Mesodermal cell (in vitro differentiated cells): ENCODE results near the gene HINFP.

ENCODE experiments used
- H3K27ac ChIP-seq: 2 replicates; pipeline ENCODE4 v1.7.0; 2013; ENCODE audit warnings: mild to moderate bottlenecking, low read depth, low read length, moderate library complexity; ENCODE audit not compliant: severe bottlenecking
- H3K36me3 ChIP-seq: 2 replicates; pipeline ENCODE4 v1.7.1; 2013; ENCODE audit warnings: mild to moderate bottlenecking, low read length, moderate library complexity; ENCODE audit not compliant: control insufficient read depth, insufficient read depth
- H3K4me1 ChIP-seq: one replicate; pipeline ENCODE4 v1.7.1; 2013; ENCODE audit warnings: mild to moderate bottlenecking, low read length; ENCODE audit not compliant: insufficient read depth, control insufficient read depth, poor library complexity, severe bottlenecking
- H3K4me3 ChIP-seq: 2 replicates; pipeline ENCODE4 v1.7.0; 2013; ENCODE audit warnings: low read length, control low read depth, mild to moderate bottlenecking; ENCODE audit not compliant: insufficient read depth, poor library complexity, severe bottlenecking; ENCODE audit errors: extremely low read depth
- H3K9me3 ChIP-seq: 2 replicates; pipeline ENCODE4 v1.7.1; 2013; ENCODE audit warnings: mild to moderate bottlenecking, low read length, moderate library complexity; ENCODE audit not compliant: control insufficient read depth
- WGBS, 2 experiments: methylation state at CpG; one replicate each; pipeline ENCODE4 v1.1.5; 2013; ENCODE audit warnings: missing lambda C conversion rate in 2 of 2; ENCODE audit not compliant: insufficient coverage in 2 of 2; 5-methylcytosine and 5-hydroxymethylcytosine counted together

The HINFP gene

GRCh38 chr11:119149018-119149785 lies 27.8 kb downstream of the HINFP start, which contains the start of gene ABCG4:
TSS of gene ABCG4 (plus strand) at chr11:119149052. CDS start at chr11:119149966, 914 bp downstream.
- no peak within 1 kb of the TSS for H3K27ac ChIP-seq
- H3K4me1 ChIP-seq = no peaks in the 10 kb centered on the region
- no peaks in the 10 kb centered on the region for H3K9me3 ChIP-seq

GRCh38 chr11:119149786-119150275 lies 28.5 kb downstream of the HINFP start:
- Histone ChIP-seq H3K27ac (no peak overlapping the region), H3K4me3 (peak overlapping the region; percentile 49), H3K36me3 (no peaks in the 10 kb centered on the region), H3K4me1 (no peaks in the 10 kb centered on the region), H3K9me3 (no peaks in the 10 kb centered on the region)
- 5 to 7% methylated on average over 23 to 24 of the region's 33 CpGs for WGBS, 2 experiments

More at GRCh38 chr11:119149018-119149785, 27.8 kb downstream of the HINFP start, which contains the start of gene ABCG4:
- Histone ChIP-seq H3K36me3 (no peaks in the 10 kb centered on the region), H3K4me3 (peak within 1 kb of the TSS; percentile 49)
- 0% methylated on average over 30 to 54 of the region's 73 CpGs for WGBS, 2 experiments

DNA sequence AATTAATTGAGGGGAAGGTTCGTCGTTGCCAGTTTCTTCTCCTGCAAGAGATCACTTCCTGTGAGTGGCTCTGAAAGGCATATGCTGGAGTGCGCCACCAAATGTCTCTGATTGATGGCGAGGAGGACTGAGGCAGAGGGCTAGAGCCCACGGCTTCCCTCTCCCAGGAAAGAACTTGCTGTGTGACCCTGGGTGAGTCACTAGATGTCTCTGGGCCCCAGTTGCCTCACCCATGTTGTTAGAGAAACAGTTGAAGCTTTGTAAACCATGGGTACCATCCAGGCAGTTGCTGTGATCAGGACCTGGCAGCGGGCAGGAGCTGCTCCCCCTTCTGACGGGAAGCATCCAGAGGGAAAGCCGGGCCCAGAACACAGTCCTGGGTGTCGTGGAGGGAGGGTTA lies 30.7 kb downstream of the HINFP start:
- H3K4me1 ChIP-seq = no peaks in the 10 kb centered on the region
- WGBS, 2 experiments = 85 to 86% methylated on average over 5 to 8 of the region's 9 CpGs
- no peaks in the 10 kb centered on the region for H3K36me3 ChIP-seq
- H3K27ac ChIP-seq = no peak overlapping the region
- H3K4me3 ChIP-seq = no peak overlapping the region
- H3K9me3 ChIP-seq = no peaks in the 10 kb centered on the region

- Histone ChIP-seq H3K4me3 (no peak overlapping the region), H3K36me3 (no peaks in the 10 kb centered on the region), H3K27ac (no peak overlapping the region), H3K4me1 (no peaks in the 10 kb centered on the region), H3K9me3 (no peaks in the 10 kb centered on the region)
- WGBS, 2 experiments = 70 to 96% methylated on average over 2 to 4 of the region's 4 CpGs
Measured at GRCh38 chr11:119152604-119153003, 31.2 kb downstream of the HINFP start.

- Histone ChIP-seq H3K27ac (no peak overlapping the region), H3K36me3 (no peaks in the 10 kb centered on the region), H3K4me3 (no peak overlapping the region), H3K9me3 (no peaks in the 10 kb centered on the region), H3K4me1 (no peaks in the 10 kb centered on the region)
- 79 to 93% methylated on average over 5 of the region's 9 CpGs for WGBS, 2 experiments
Measured at GRCh38 chr11:119153049-119153818, 31.9 kb downstream of the HINFP start.

- Histone ChIP-seq H3K4me3 (no peak overlapping the region), H3K27ac (no peak overlapping the region), H3K36me3 (no peaks in the 10 kb centered on the region), H3K4me1 (no peaks in the 10 kb centered on the region), H3K9me3 (no peaks in the 10 kb centered on the region)
- WGBS, 2 experiments = 77 to 91% methylated on average over 4 of the region's 6 CpGs
Measured at GRCh38 chr11:119154178-119154577, 32.8 kb downstream of the HINFP start.

DNA sequence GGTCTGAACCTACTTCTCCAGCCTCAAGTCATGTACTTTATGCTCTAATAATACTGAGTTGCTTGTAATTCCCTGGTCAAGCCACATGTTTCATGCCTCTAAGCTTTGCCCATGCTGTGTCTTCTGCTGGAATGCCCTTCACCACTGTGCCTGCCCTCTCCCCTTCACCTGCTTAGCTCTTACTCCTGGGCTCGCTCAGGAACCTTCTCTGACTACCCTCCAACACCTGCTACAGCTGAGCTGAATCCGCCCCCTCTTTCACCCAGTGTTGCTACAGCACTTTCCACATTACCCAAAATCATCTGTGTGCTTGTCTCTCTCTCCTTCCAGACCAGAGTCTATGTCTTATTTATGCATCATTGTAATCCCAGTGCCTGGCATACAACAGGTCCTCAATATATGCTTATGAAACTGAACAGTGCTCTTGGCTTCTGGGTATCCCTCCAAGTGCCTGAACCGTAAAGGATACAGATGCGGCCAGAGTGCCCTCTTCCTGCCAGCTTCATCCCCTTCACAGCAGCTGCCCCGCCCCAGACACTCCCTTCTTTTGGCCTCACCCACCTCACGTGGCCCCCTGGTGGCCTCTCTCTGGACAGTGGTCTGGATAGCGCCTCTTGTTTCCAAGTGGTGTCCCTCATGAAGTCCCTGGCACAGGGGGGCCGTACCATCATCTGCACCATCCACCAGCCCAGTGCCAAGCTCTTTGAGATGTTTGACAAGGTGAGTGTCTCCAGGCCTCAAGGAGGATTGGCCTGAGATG lies 34.5 kb downstream of the HINFP start:
- no peak overlapping the region for H3K4me3 ChIP-seq
- H3K27ac ChIP-seq = no peak overlapping the region
- H3K9me3 ChIP-seq = no peaks in the 10 kb centered on the region
- no peaks in the 10 kb centered on the region for H3K4me1 ChIP-seq
- WGBS, 2 experiments = 57 to 66% methylated on average over 5 to 6 of the region's 8 CpGs
- H3K36me3 ChIP-seq = no peaks in the 10 kb centered on the region

GRCh38 chr11:119156496-119156895 lies 35.1 kb downstream of the HINFP start:
- no peak overlapping the region for H3K27ac ChIP-seq
- no peaks in the 10 kb centered on the region for H3K9me3 ChIP-seq
- no peaks in the 10 kb centered on the region for H3K36me3 ChIP-seq
- no peak overlapping the region for H3K4me3 ChIP-seq
- 83 to 90% methylated on average over 6 of the region's 10 CpGs for WGBS, 2 experiments
- no peaks in the 10 kb centered on the region for H3K4me1 ChIP-seq

GRCh38 chr11:119157063-119157462 lies 35.7 kb downstream of the HINFP start:
- Histone ChIP-seq H3K27ac (no peak overlapping the region), H3K9me3 (no peaks in the 10 kb centered on the region)
- 75 to 90% methylated on average over 2 to 3 of the region's 3 CpGs for WGBS, 2 experiments

GRCh38 chr11:119158467-119158866 lies 37.1 kb downstream of the HINFP start:
- Histone ChIP-seq H3K9me3 (no peaks in the 10 kb centered on the region), H3K4me1 (no peaks in the 10 kb centered on the region), H3K27ac (no peak overlapping the region), H3K4me3 (no peak overlapping the region), H3K36me3 (no peaks in the 10 kb centered on the region)
- WGBS, 2 experiments = 92 to 95% methylated on average over 8 to 11 of the region's 13 CpGs

More at GRCh38 chr11:119157063-119157462, 35.7 kb downstream of the HINFP start:
- Histone ChIP-seq H3K4me3 (no peak overlapping the region), H3K4me1 (no peaks in the 10 kb centered on the region), H3K36me3 (no peaks in the 10 kb centered on the region)
